Bronchial epithelial cell (primary cell): ENCODE results near the gene NAPA. TPM values are rescaled to one million over a fixed set of nuclear protein-coding genes. Genes with fewer than 3 reads are reported as not detected.

Experiments
- DNase-seq: peaks from one replicate; pipeline ENCODE4 v3.0.0-alpha.2; 2010; ENCODE audit warnings: low read depth
- FAIRE-seq: peaks from 2 replicates; lab custom pipeline; 2011; peaks lifted over from hg19 to GRCh38; lab: Jason Lieb, UNC
- H3K27me3 ChIP-seq: 2 replicates; pipeline ENCODE4 v1.5.1; 2011; ENCODE audit warnings: low read length; ENCODE audit not compliant: control insufficient read depth, insufficient read depth
- H3K36me3 ChIP-seq: 2 replicates; pipeline ENCODE4 v1.5.1; 2011; ENCODE audit warnings: low read length; ENCODE audit not compliant: control insufficient read depth, insufficient read depth
- H3K4me3 ChIP-seq: 2 replicates; pipeline ENCODE4 v1.5.1; 2011; ENCODE audit warnings: mild to moderate bottlenecking, low read depth, low read length, control low read depth
- CTCF ChIP-seq: IDR thresholded peaks from 2 replicates; pipeline ENCODE4 v1.5.1; 2011; ENCODE audit warnings: mild to moderate bottlenecking, moderate library complexity, low read length, control low read depth, inconsistent platforms; ENCODE audit not compliant: insufficient read depth, severe bottlenecking
- total RNA-seq: library from RNA; depleted of rRNA; stranded (reverse); fragments of >200 nt; gene quantifications from 2 replicates; pipeline ENCODE4 v1.2.1, GENCODE V29; 2014

NAPA gene
- total RNA-seq, 1 donor from 2014 or later: 33.2 TPM

DNA sequence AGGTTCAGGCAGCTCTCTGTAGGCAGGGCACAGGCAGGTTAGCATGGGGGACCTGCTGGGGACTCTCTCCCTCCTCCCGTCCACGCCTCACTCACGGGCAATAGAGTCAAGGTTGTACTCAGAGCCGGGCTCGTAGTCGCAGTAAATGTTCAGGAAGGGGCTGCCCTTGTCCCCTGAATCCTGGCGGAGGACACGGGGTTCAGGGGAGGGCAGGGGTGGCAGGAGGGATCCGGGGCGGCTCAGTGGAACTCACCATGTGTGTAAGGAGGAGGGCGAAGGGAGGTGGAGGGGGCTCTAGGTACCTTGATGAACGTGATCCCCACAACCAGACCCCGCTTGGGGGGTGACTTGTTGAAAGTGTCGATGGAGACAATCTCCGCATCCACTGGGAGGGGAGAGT lies 31.7 kb downstream of the NAPA start:
- FAIRE-seq: no peak
- peaks cover 3% of the 10 kb centered on the region for H3K36me3 ChIP-seq

GRCh38 chr19:47481460-47482052 lies 33.3 kb downstream of the NAPA start:
- DNase-seq (no peak), FAIRE-seq (no peak)
- no peaks in the 10 kb centered on the region for H3K36me3 ChIP-seq
- no peak for TF ChIP-seq CTCF
- no peak overlapping the region for H3K4me3 ChIP-seq
- no peaks in the 10 kb centered on the region for H3K27me3 ChIP-seq

More for the DNA sequence above, 31.7 kb downstream of the NAPA start:
- no peak for DNase-seq
- no peaks in the 10 kb centered on the region for H3K27me3 ChIP-seq
- TF ChIP-seq CTCF: no peak
- no peak overlapping the region for H3K4me3 ChIP-seq

GRCh38 chr19:47480658-47481057 lies 34.2 kb downstream of the NAPA start:
- DNase-seq (no peak), FAIRE-seq (no peak)
- no peaks in the 10 kb centered on the region for H3K36me3 ChIP-seq
- no peaks in the 10 kb centered on the region for H3K27me3 ChIP-seq
- H3K4me3 ChIP-seq: no peak overlapping the region
- no peak for TF ChIP-seq CTCF

DNA sequence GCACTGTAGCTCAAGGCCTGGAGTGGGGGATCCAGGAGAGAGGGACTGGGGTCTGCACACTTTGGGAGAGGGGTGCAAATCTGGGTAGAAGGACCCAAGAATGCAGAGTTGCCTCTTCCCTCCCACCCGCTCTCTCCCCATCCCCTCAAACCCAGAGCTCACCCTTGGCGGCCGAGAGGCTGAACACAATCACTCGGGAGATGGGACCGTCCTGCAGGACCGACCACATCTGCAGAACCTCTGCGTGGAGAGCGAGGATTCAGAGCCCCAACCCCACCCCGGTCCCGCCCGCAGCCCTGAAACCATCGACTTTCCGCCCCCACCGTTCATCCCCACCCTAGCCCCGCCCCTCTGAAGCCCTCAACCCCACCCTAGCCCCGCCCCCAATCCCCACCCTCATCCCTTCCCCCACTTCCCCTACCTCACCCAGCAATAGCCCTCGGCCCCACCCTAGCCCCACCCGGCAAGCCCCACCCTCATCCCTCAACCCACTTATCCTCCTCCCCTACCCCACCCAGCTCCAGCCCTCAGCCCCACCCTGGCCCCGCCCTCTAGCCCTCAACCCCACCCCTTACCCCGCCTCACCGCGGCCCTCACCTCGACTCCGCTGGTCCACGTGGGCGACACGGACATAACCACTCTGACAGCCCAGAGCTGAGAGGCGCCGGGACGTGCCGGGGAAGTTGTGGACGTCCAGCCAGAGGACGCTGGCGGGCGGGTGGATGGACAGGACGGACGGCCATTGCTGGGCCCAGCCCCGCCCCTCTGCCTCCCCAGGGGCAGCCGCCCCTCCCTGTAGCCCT lies 35.0 kb downstream of the NAPA start:
- no peak for FAIRE-seq
- no peaks in the 10 kb centered on the region for H3K36me3 ChIP-seq
- no peak overlapping the region for H3K4me3 ChIP-seq
- TF ChIP-seq CTCF: no peak
- H3K27me3 ChIP-seq: no peaks in the 10 kb centered on the region
- DNase-seq: no peak

- FAIRE-seq (no peak), DNase-seq (no peak)
- Histone ChIP-seq H3K36me3 (no peaks in the 10 kb centered on the region), H3K4me3 (no peak overlapping the region), H3K27me3 (peaks cover 1% of the 10 kb centered on the region)
- no peak for TF ChIP-seq CTCF
Measured at GRCh38 chr19:47476438-47476972, 38.4 kb downstream of the NAPA start.
